ENCODE results near the gene PRELID1.

Gene PRELID1

DNA sequence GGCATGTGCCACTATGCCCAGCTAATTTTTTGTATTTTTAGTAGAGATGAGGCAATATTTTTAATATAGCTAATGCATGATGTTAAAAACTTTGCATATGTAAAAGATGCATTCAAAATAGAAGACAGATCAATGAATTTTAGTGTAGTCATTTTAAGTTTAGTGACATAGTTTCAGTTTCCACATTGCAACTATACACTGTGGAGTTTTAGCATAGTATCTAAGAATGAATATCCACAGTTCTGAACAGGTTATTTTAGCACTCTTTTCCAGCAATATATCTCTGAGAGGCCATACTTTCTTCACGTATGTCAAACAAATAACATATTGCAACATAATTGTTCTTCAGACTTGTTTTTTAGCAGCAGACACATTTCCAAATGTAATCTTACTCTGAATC is 39.4 kb upstream of the PRELID1 start:
- no peak overlapping the region for H3K27ac ChIP-seq
- TF ChIP-seq, protein P1, sequence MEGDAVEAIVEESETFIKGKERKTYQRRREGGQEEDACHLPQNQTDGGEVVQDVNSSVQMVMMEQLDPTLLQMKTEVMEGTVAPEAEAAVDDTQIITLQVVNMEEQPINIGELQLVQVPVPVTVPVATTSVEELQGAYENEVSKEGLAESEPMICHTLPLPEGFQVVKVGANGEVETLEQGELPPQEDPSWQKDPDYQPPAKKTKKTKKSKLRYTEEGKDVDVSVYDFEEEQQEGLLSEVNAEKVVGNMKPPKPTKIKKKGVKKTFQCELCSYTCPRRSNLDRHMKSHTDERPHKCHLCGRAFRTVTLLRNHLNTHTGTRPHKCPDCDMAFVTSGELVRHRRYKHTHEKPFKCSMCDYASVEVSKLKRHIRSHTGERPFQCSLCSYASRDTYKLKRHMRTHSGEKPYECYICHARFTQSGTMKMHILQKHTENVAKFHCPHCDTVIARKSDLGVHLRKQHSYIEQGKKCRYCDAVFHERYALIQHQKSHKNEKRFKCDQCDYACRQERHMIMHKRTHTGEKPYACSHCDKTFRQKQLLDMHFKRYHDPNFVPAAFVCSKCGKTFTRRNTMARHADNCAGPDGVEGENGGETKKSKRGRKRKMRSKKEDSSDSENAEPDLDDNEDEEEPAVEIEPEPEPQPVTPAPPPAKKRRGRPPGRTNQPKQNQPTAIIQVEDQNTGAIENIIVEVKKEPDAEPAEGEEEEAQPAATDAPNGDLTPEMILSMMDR (conservative IDR thresholded peaks at IDR 0.05; ENCODE audit: low read depth, low read length), result no peak
- H4K20me1 ChIP-seq (ENCODE audit: insufficient read depth), result no peaks in the 10 kb centered on the region
- H3K36me3 ChIP-seq (ENCODE audit: insufficient read depth), result no peaks in the 10 kb centered on the region
- no peak overlapping the region for H3K4me2 ChIP-seq
- no peak overlapping the region for H2AFZ ChIP-seq (ENCODE audit: low read depth)
- H3K79me2 ChIP-seq (ENCODE audit: insufficient read depth, low read depth), result no peaks in the 10 kb centered on the region
- H3K4me1 ChIP-seq (ENCODE audit: low read depth, poor library complexity, severe bottlenecking), result no peaks in the 10 kb centered on the region
- no peaks in the 10 kb centered on the region for H3K27me3 ChIP-seq (ENCODE audit: insufficient read depth, low read depth)
- no peak overlapping the region for H3K9ac ChIP-seq
- no peak overlapping the region for H3K4me3 ChIP-seq (IDR thresholded peaks at IDR 0.05; ENCODE audit: insufficient read depth, low read depth, low read length)

DNA sequence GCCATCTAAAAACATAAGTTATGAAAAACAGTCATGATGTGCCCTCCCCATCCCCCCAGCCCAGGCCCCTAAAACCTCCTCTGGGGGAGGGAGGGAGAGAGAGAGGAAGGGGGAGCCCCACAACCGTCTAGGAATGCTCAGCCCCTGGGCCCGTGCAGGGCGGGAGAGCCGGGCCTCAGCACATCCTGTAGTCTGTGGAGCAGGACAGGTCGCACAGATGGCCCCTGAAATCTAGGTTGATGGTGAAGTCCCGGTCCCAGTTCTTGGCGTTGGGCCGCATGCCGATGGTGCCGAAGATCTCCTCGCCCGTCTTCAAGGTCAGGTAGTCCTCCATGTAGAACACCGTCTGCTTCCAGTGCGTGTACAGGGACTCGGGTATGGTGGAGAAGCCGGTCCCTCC is 38.2 kb upstream of the PRELID1 start:
- Histone ChIP-seq H3K4me1 (ENCODE audit: low read depth, poor library complexity, severe bottlenecking) (no peaks in the 10 kb centered on the region), H3K27me3 (ENCODE audit: insufficient read depth, low read depth) (no peaks in the 10 kb centered on the region), H3K4me2 (no peak overlapping the region), H3K9ac (no peak overlapping the region), H2AFZ (ENCODE audit: low read depth) (no peak overlapping the region), H3K27ac (no peak overlapping the region), H3K36me3 (ENCODE audit: insufficient read depth) (no peaks in the 10 kb centered on the region), H3K4me3 (IDR thresholded peaks at IDR 0.05; ENCODE audit: insufficient read depth, low read depth, low read length) (no peak overlapping the region), H4K20me1 (ENCODE audit: insufficient read depth) (no peaks in the 10 kb centered on the region), H3K79me2 (ENCODE audit: insufficient read depth, low read depth) (no peaks in the 10 kb centered on the region)
- TF ChIP-seq, protein P1 (conservative IDR thresholded peaks at IDR 0.05; ENCODE audit: low read depth, low read length), result no peak

DNA sequence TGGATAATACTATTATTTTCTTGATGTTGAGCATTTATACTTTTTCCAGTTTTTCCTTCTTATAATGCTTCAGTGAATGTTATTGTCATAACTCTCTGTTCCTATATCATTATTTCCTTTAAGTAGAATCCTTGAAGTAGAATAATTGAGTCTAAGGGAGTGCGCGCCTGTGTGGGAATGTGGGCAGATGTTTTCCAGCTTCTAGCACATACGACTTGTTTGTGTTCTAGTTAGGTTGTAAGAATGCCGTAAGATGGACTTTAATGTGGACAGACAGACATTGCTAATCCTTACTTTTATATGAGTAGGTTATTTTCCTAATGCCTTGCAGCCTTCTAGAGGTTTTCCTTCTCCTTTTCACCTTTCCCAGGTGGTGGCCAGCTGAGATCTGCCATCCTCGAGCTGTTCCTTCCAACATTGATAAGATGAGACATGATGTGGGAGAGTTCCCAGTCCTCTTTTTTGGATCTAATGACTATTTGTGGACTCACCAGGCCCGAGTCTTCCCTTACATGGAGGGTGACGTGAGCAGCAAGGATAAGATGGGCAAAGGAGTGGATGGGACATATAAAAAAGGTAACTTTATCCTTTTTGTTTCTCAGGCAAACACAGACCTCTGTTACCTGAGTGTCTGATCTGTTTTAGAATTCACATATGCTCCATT is 34.2 kb upstream of the PRELID1 start:
- TF ChIP-seq, protein P1 (conservative IDR thresholded peaks at IDR 0.05; ENCODE audit: low read depth, low read length), result no peak
- H3K27ac ChIP-seq, result no peak overlapping the region

DNA sequence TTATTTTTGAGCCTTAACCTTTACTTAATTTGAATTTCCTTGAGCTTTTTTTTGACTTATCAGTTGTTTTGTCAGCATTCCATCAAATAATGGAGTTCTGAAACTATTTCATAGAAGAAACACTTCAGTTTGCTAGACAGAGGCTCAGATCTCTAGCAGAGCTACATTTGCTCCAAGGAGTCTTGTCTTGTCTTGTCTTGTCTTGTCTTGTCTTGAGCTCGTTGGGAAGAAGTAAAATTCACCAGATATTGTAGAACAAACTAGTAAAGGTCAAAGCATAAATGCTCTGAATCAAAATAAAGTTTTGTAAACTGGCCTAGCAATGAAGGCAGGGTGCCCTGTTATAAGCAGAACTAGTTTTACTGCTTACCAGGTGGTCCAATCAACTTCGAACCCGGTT is 33.6 kb upstream of the PRELID1 start:
- H4K20me1 ChIP-seq (ENCODE audit: insufficient read depth), result no peaks in the 10 kb centered on the region
- H3K9ac ChIP-seq, result no peak overlapping the region
- H3K4me2 ChIP-seq, result no peak overlapping the region
- H3K27ac ChIP-seq, result no peak overlapping the region
- no peak overlapping the region for H3K4me3 ChIP-seq (IDR thresholded peaks at IDR 0.05; ENCODE audit: insufficient read depth, low read depth, low read length)
- H3K4me1 ChIP-seq (ENCODE audit: low read depth, poor library complexity, severe bottlenecking), result no peaks in the 10 kb centered on the region
- H3K79me2 ChIP-seq (ENCODE audit: insufficient read depth, low read depth), result no peaks in the 10 kb centered on the region
- H3K36me3 ChIP-seq (ENCODE audit: insufficient read depth), result no peaks in the 10 kb centered on the region
- TF ChIP-seq, protein P1 (conservative IDR thresholded peaks at IDR 0.05; ENCODE audit: low read depth, low read length), result no peak
- H3K27me3 ChIP-seq (ENCODE audit: insufficient read depth, low read depth), result no peaks in the 10 kb centered on the region
- H2AFZ ChIP-seq (ENCODE audit: low read depth), result no peak overlapping the region

More for the DNA sequence above, 34.2 kb upstream of the PRELID1 start:
- H4K20me1 ChIP-seq (ENCODE audit: insufficient read depth), result no peaks in the 10 kb centered on the region
- H2AFZ ChIP-seq (ENCODE audit: low read depth), result no peak overlapping the region
- H3K4me2 ChIP-seq, result no peak overlapping the region
- no peaks in the 10 kb centered on the region for H3K36me3 ChIP-seq (ENCODE audit: insufficient read depth)
- no peaks in the 10 kb centered on the region for H3K79me2 ChIP-seq (ENCODE audit: insufficient read depth, low read depth)
- no peak overlapping the region for H3K4me3 ChIP-seq (IDR thresholded peaks at IDR 0.05; ENCODE audit: insufficient read depth, low read depth, low read length)
- H3K9ac ChIP-seq, result no peak overlapping the region
- H3K27me3 ChIP-seq (ENCODE audit: insufficient read depth, low read depth), result no peaks in the 10 kb centered on the region
- no peaks in the 10 kb centered on the region for H3K4me1 ChIP-seq (ENCODE audit: low read depth, poor library complexity, severe bottlenecking)

All from KMS-11 (cell line).